Thyroid gland (tissue), 4 donors: ENCODE results near the gene SEMA3C.

Source experiments
- POLR2A ChIP-seq, 2 donors: fragments of 450-650 bp; IDR thresholded peaks; one replicate each; pipeline ENCODE4 v1.6.1; 2017; ENCODE audit warnings: antibody characterized with exemption in 2 of 2, mild to moderate bottlenecking in 2 of 2, moderate library complexity in 1 of 2
- TF ChIP-seq, protein P1 (sequence below), 6 experiments: fragments of 200-600 bp in 3 of 6; fragments of 450-650 bp in 3 of 6; sonication (generic) in 3 of 6; IDR thresholded peaks; one replicate each; pipeline ENCODE4 v1.5.1; 2016 to 2019; ENCODE audit warnings: antibody characterized with exemption in 6 of 6, mild to moderate bottlenecking in 2 of 6, inconsistent platforms in 1 of 6, moderate library complexity in 1 of 6

- TF ChIP-seq, protein P1, sequence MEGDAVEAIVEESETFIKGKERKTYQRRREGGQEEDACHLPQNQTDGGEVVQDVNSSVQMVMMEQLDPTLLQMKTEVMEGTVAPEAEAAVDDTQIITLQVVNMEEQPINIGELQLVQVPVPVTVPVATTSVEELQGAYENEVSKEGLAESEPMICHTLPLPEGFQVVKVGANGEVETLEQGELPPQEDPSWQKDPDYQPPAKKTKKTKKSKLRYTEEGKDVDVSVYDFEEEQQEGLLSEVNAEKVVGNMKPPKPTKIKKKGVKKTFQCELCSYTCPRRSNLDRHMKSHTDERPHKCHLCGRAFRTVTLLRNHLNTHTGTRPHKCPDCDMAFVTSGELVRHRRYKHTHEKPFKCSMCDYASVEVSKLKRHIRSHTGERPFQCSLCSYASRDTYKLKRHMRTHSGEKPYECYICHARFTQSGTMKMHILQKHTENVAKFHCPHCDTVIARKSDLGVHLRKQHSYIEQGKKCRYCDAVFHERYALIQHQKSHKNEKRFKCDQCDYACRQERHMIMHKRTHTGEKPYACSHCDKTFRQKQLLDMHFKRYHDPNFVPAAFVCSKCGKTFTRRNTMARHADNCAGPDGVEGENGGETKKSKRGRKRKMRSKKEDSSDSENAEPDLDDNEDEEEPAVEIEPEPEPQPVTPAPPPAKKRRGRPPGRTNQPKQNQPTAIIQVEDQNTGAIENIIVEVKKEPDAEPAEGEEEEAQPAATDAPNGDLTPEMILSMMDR (IDR thresholded peaks at IDR 0.05) = no peak
- TF ChIP-seq POLR2A (IDR thresholded peaks at IDR 0.05) = no peak
These were observed 103.1 kb downstream of the SEMA3C start for GRCh38 chr7:80815733-80816132.
